ENCODE data around the gene AGBL5.

The AGBL5 gene

GRCh38 chr2:27053776-27054175 lies 2.3 kb downstream of the AGBL5 start:
- no peak overlapping the region for H3K4me3 ChIP-seq (ENCODE audit: low read depth, low read length)
- TF ChIP-seq CTCF (IDR thresholded peaks at IDR 0.05; ENCODE audit: insufficient read depth, low read depth, low read length, missing control alignments) = no peak
- DNase-seq (ENCODE audit: low read depth) = no peak

- H3K4me3 ChIP-seq (ENCODE audit: low read depth, low read length) = no peak overlapping the region
- TF ChIP-seq CTCF (IDR thresholded peaks at IDR 0.05; ENCODE audit: insufficient read depth, low read depth, low read length, missing control alignments) = no peak
- DNase-seq (ENCODE audit: low read depth) = no peak
These were observed 3.3 kb downstream of the AGBL5 start for GRCh38 chr2:27054721-27055120.

- no peak for TF ChIP-seq CTCF (IDR thresholded peaks at IDR 0.05; ENCODE audit: insufficient read depth, low read depth, low read length, missing control alignments)
- H3K4me3 ChIP-seq (ENCODE audit: low read depth, low read length) = no peak overlapping the region
- DNase-seq (ENCODE audit: low read depth) = no peak
These were observed 5.7 kb downstream of the AGBL5 start for GRCh38 chr2:27057184-27057583.

- TF ChIP-seq CTCF (IDR thresholded peaks at IDR 0.05; ENCODE audit: insufficient read depth, low read depth, low read length, missing control alignments) = no peak
- H3K4me3 ChIP-seq (ENCODE audit: low read depth, low read length) = no peak overlapping the region
- DNase-seq (ENCODE audit: low read depth) = no peak
These were observed 6.7 kb downstream of the AGBL5 start for GRCh38 chr2:27058210-27058609.

- H3K4me3 ChIP-seq (ENCODE audit: low read depth, low read length) = no peak overlapping the region
- DNase-seq (ENCODE audit: low read depth) = no peak
- no peak for TF ChIP-seq CTCF (IDR thresholded peaks at IDR 0.05; ENCODE audit: insufficient read depth, low read depth, low read length, missing control alignments)
These were observed 7.8 kb downstream of the AGBL5 start for GRCh38 chr2:27059141-27059820.

GRCh38 chr2:27060323-27060722 lies 8.9 kb downstream of the AGBL5 start:
- no peak for DNase-seq (ENCODE audit: low read depth)
- no peak overlapping the region for H3K4me3 ChIP-seq (ENCODE audit: low read depth, low read length)
- TF ChIP-seq CTCF (IDR thresholded peaks at IDR 0.05; ENCODE audit: insufficient read depth, low read depth, low read length, missing control alignments) = no peak

- DNase-seq (ENCODE audit: low read depth) = no peak
- H3K4me3 ChIP-seq (ENCODE audit: low read depth, low read length) = no peak overlapping the region
- no peak for TF ChIP-seq CTCF (IDR thresholded peaks at IDR 0.05; ENCODE audit: insufficient read depth, low read depth, low read length, missing control alignments)
These were observed 13.7 kb downstream of the AGBL5 start for GRCh38 chr2:27065128-27065527.

Data from GM12865 (cell line).